Vagina (tissue), 2 donors: Measurements from ENCODE around the gene CXXC4. TPM values are rescaled to one million over a fixed set of nuclear protein-coding genes. Genes with fewer than 3 reads are reported as not detected.

ENCODE experiments used
- DNase-seq, 2 donors: peaks; one replicate each; pipeline ENCODE4 v3.0.0-alpha.2; 2017; ENCODE audit errors: extremely low spot score in 2 of 2
- H3K27ac ChIP-seq: fragments of 200-600 bp; sonication (generic); one replicate; pipeline ENCODE4 v1.5.1; 2019
- H3K27me3 ChIP-seq: fragments of 200-600 bp; sonication (generic); one replicate; pipeline ENCODE4 v1.5.1; 2019
- H3K36me3 ChIP-seq, 2 donors: fragments of 200-600 bp; sonication (generic); one replicate each; pipeline ENCODE4 v1.5.1; 2017 to 2019
- H3K4me1 ChIP-seq: fragments of 200-600 bp; sonication (generic); one replicate; pipeline ENCODE4 v1.5.1; 2019
- H3K4me3 ChIP-seq, 2 donors: fragments of 200-600 bp; sonication (generic); 1 replicate in 1 of 2; 2 replicates in 1 of 2; pipeline ENCODE4 v1.5.1; 2016 to 2019
- H3K9me3 ChIP-seq: fragments of 200-600 bp; sonication (generic); one replicate; pipeline ENCODE4 v1.5.1; 2019
- CTCF ChIP-seq, 3 experiments: fragments of 450-650 bp in 2 of 3; fragments of 200-600 bp in 1 of 3; sonication (generic) in 1 of 3; IDR thresholded peaks; one replicate each; pipeline ENCODE4 v1.5.1; 2017 to 2019; ENCODE audit warnings: antibody characterized with exemption in 3 of 3, mild to moderate bottlenecking in 2 of 3, moderate library complexity in 2 of 3
- POLR2A ChIP-seq, 2 donors: fragments of 450-650 bp; IDR thresholded peaks; one replicate each; pipeline ENCODE4 v1.6.1; 2017; ENCODE audit warnings: antibody characterized with exemption in 2 of 2, mild to moderate bottlenecking in 2 of 2, moderate library complexity in 2 of 2
- POLR2AphosphoS5 ChIP-seq, 2 donors: sonication (generic); formaldehyde crosslinking; IDR thresholded peaks; one replicate each; pipeline ENCODE4 v1.9.0; 2017; ENCODE audit warnings: antibody characterized with exemption in 2 of 2, mild to moderate bottlenecking in 2 of 2, low read depth in 1 of 2; ENCODE audit not compliant: insufficient read depth in 1 of 2
- intact Hi-C: fragments of 100-400 bp; cut with DNase I; formaldehyde crosslinking; loops from one replicate; pipeline ENCODE4 v1.15.1; 2023
- total RNA-seq: library from RNA; depleted of rRNA; stranded (reverse); fragments of >200 nt; gene quantifications from one replicate; pipeline ENCODE4 v1.2.3, GENCODE V29; 2016

The CXXC4 gene
- total RNA-seq, 1 donor from 2014 or later: 0.74 TPM

DNA sequence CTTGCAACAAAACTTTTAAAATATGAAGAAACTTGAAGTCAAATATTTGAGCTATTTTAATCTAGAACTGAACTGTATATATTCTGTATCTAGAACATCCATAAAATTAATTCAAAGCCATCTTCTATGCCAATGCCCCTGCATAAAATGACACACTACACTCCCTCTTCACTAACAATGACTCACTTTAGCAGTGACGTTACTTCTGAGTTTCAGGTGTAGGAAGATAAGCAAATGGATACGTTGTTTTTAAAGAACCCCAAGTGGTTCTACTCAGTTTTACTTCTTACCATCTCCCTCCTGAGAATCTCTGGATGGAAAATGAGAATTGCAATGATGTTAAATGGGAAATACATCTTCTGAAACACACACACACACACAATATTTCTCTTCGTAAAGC lies 45.2 kb downstream of the CXXC4 start:
- H3K27me3 ChIP-seq: no peaks in the 10 kb centered on the region
- intact Hi-C loops: no loop called here
- no peaks in the 10 kb centered on the region for H3K9me3 ChIP-seq
- DNase-seq: no peak
- no peak overlapping the region for H3K27ac ChIP-seq
- H3K36me3 ChIP-seq: no peaks in the 10 kb centered on the region
- H3K4me1 ChIP-seq: no peaks in the 10 kb centered on the region
- H3K4me3 ChIP-seq: no peak overlapping the region
- no peak for TF ChIP-seq CTCF (IDR thresholded peaks at IDR 0.05)
- no peak for TF ChIP-seq POLR2A (IDR thresholded peaks at IDR 0.05)
- TF ChIP-seq POLR2AphosphoS5 (IDR thresholded peaks at IDR 0.05; ENCODE audit: insufficient read depth in 1 of 2, low read depth in 1 of 2): no peak

DNA sequence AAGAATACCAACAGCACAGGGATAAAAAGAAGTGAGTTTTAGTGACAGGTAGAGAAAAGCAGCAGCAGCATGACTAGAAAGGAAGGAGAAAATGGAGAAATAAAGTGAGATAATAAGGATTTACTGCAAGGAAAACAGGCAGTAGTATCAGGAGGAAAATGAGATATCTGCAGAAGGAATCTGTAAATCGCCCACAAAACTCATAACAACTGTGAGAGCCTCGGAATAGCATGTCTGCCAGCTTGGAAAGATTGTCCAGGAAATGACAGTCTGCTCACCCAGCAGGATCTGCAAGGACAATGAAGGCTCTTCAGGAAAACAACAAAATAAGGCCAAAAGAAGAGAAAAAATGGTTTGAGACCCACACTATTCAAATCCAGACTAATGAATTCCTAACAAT lies 47.4 kb downstream of the CXXC4 start:
- no peaks in the 10 kb centered on the region for H3K27me3 ChIP-seq
- intact Hi-C loops: no loop called here
- no peak overlapping the region for H3K4me3 ChIP-seq
- no peaks in the 10 kb centered on the region for H3K36me3 ChIP-seq
- H3K9me3 ChIP-seq: no peaks in the 10 kb centered on the region
- no peak for DNase-seq
- TF ChIP-seq POLR2A (IDR thresholded peaks at IDR 0.05): no peak
- no peak for TF ChIP-seq CTCF (IDR thresholded peaks at IDR 0.05)
- no peak for TF ChIP-seq POLR2AphosphoS5 (IDR thresholded peaks at IDR 0.05; ENCODE audit: insufficient read depth in 1 of 2, low read depth in 1 of 2)
- no peak overlapping the region for H3K27ac ChIP-seq
- no peaks in the 10 kb centered on the region for H3K4me1 ChIP-seq

DNA sequence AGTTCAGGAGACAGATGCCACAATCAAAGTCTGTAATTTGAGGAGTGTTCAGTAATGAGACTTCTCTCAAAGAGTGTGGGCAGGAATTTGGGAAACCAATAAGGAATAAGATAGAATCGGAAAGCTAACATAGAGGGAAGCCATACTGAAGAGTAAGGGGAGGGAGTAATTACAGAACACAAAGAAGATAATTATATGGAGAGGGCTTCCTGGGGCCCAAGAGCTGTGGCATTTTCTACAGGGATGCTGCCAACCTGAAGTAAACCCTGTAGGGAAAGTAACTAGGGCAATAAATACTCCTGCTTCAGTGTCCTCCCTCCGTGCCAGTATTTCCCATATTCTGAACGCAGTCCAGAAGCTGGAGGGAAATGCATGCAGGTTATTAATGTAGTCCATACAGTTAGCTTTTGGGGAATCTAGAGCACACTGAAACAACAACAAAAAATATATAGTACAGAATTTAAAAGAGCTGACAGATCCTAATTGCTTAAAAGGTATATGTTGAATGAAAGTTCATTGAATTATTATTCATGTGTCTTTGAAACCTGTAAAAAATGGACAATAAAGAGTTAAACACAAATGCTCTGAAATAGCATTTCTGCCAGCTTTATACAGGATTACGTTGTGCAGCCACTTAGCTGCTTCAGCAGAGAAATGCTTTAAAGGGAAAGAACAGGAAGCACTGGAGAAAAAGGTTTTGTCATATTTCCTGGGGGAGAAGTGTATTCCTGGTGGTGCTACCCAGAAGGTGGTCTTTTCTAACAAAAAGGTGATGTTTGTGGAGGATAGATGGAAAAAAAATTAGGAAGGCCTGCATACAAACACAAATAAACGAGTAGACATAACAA lies 48.0 kb downstream of the CXXC4 start:
- Histone ChIP-seq H3K4me3 (no peak overlapping the region), H3K36me3 (no peaks in the 10 kb centered on the region), H3K9me3 (no peaks in the 10 kb centered on the region), H3K4me1 (no peaks in the 10 kb centered on the region), H3K27ac (no peak overlapping the region), H3K27me3 (no peaks in the 10 kb centered on the region)
- TF ChIP-seq CTCF (IDR thresholded peaks at IDR 0.05) (no peak), POLR2AphosphoS5 (IDR thresholded peaks at IDR 0.05; ENCODE audit: insufficient read depth in 1 of 2, low read depth in 1 of 2) (no peak), POLR2A (IDR thresholded peaks at IDR 0.05) (no peak)
- intact Hi-C loops: no loop called here
- no peak for DNase-seq

DNA sequence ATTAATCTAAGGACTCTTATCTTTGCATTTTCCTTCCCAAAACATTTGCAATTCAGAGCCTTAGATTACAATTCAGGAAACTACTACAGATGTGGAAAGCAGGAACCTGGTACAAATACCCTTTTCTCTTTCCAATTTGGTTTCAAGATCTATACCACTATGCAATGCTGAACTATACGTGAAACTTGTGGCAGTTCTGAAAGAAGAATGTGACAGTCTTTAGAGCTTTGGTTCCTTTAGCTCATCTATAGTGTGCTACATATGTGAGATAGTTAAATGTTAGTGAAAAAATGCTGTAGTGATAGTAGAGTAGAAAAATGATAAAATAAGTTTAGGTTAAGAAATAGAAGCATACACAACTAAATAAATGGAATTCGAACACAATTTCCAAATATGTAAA lies 50.0 kb downstream of the CXXC4 start:
- Histone ChIP-seq H3K4me3 (no peak overlapping the region), H3K4me1 (no peaks in the 10 kb centered on the region), H3K9me3 (no peaks in the 10 kb centered on the region), H3K27me3 (no peaks in the 10 kb centered on the region), H3K27ac (no peak overlapping the region), H3K36me3 (no peaks in the 10 kb centered on the region)
- DNase-seq: no peak
- TF ChIP-seq POLR2A (IDR thresholded peaks at IDR 0.05): no peak
- TF ChIP-seq POLR2AphosphoS5 (IDR thresholded peaks at IDR 0.05; ENCODE audit: insufficient read depth in 1 of 2, low read depth in 1 of 2): no peak
- no peak for TF ChIP-seq CTCF (IDR thresholded peaks at IDR 0.05)
- intact Hi-C loops: no loop called here

DNA sequence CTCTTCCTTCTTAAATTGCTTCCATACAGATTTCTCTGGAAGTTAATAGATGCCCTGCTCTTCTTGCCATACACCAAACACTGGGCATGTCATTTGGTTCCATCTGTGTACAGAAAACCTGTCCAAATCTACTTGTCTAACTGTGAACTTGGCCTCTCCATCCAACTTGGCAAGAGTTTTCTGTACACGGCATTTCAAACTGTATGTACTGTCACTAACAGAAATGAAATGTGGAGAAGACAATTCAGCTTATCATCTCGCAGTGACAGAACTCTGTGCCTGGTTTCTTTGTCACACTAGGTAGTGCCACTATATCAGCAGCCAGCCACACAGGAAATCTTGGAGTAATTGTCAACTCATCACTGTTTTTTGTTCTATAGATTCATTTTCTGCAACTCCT lies 58.2 kb downstream of the CXXC4 start:
- H3K9me3 ChIP-seq: no peaks in the 10 kb centered on the region
- no peak for DNase-seq
- no peaks in the 10 kb centered on the region for H3K4me1 ChIP-seq
- TF ChIP-seq POLR2A (IDR thresholded peaks at IDR 0.05) (no peak), CTCF (IDR thresholded peaks at IDR 0.05) (no peak), POLR2AphosphoS5 (IDR thresholded peaks at IDR 0.05; ENCODE audit: insufficient read depth in 1 of 2, low read depth in 1 of 2) (no peak)
- no peaks in the 10 kb centered on the region for H3K36me3 ChIP-seq
- H3K27me3 ChIP-seq: no peaks in the 10 kb centered on the region
- H3K27ac ChIP-seq: no peak overlapping the region
- intact Hi-C loops: no loop called here
- no peak overlapping the region for H3K4me3 ChIP-seq
